PC-3 (cell line): ENCODE results near the gene NAT16. TPM values are rescaled to one million over a fixed set of nuclear protein-coding genes. Genes with fewer than 3 reads are reported as not detected.

ENCODE experiments used
- ATAC-seq: fragments of 200-7000 bp; cut with Tn5 transposase; 2 replicates; pipeline ENCODE4 v1.9.1; 2020; ENCODE audit warnings: mild to moderate bottlenecking, moderate library complexity
- BruUV-seq: library from RNA; stranded (reverse); fragments of 400-500 nt; replicated peaks from 2 replicates; lab custom pipeline; 2021; lab: Mats Ljungman, UMichigan
- CTCF ChIA-PET: fragments of 300-600 bp; sonication (Branson Sonifier 250); formaldehyde crosslinking; loops from one replicate; lab custom pipeline; 2022; ENCODE audit warnings: antibody characterized with exemption; lab: Charles Lee
- POLR2A ChIA-PET: fragments of 300-600 bp; sonication (Branson Sonifier 250); formaldehyde crosslinking; loops from one replicate; lab custom pipeline; 2022; ENCODE audit warnings: antibody characterized with exemption; ENCODE audit not compliant: unreplicated experiment; lab: Charles Lee
- DNase-seq: peaks from one replicate; pipeline ENCODE4 v3.0.0-alpha.2; 2015
- H2AFZ ChIP-seq: fragments of 300-600 bp; sonication (generic); 2 replicates; pipeline ENCODE4 v1.6.0; 2016; ENCODE audit warnings: antibody characterized with exemption, low read length
- H3F3A ChIP-seq: fragments of 300-600 bp; sonication (generic); one replicate; pipeline ENCODE4 v1.6.0; 2017; ENCODE audit warnings: antibody characterized with exemption, low read length, control low read depth, mild to moderate bottlenecking; ENCODE audit not compliant: unreplicated experiment
- H3K27ac ChIP-seq: fragments of 300-600 bp; sonication (generic); 2 replicates; pipeline ENCODE4 v1.5.1; 2016; ENCODE audit warnings: mild to moderate bottlenecking, low read length
- H3K27me3 ChIP-seq: fragments of 300-600 bp; sonication (generic); 2 replicates; pipeline ENCODE4 v1.6.1; 2016; ENCODE audit warnings: low read length, mixed read lengths
- H3K36me3 ChIP-seq: fragments of 300-600 bp; sonication (generic); 2 replicates; pipeline ENCODE4 v1.6.1; 2016; ENCODE audit warnings: low read depth, mixed run types, low read length, mixed read lengths
- H3K4me1 ChIP-seq: fragments of 300-600 bp; sonication (generic); 2 replicates; pipeline ENCODE4 v1.5.1; 2016; ENCODE audit warnings: low read length; ENCODE audit not compliant: insufficient read depth
- H3K4me2 ChIP-seq: fragments of 300-600 bp; sonication (generic); 2 replicates; pipeline ENCODE4 v1.6.0; 2016; ENCODE audit warnings: low read length
- H3K4me3 ChIP-seq: fragments of 300-600 bp; sonication (generic); 2 replicates; pipeline ENCODE4 v1.5.1; 2016; ENCODE audit warnings: mild to moderate bottlenecking, low read length, mixed read lengths
- H3K79me2 ChIP-seq: fragments of 300-600 bp; sonication (generic); 2 replicates; pipeline ENCODE4 v1.6.1; 2017; ENCODE audit warnings: low read length, mixed read lengths
- H3K9ac ChIP-seq: fragments of 300-600 bp; sonication (generic); 2 replicates; pipeline ENCODE4 v1.6.0; 2016; ENCODE audit warnings: mild to moderate bottlenecking, low read length
- H3K9me2 ChIP-seq: fragments of 300-600 bp; sonication (generic); replicated peaks from 2 replicates; pipeline ENCODE4 v1.6.1; 2016; ENCODE audit warnings: mixed run types, low read length, mixed read lengths
- H3K9me3 ChIP-seq: fragments of 300-600 bp; sonication (generic); 2 replicates; pipeline ENCODE4 v1.6.1; 2016; ENCODE audit warnings: low read length, mixed read lengths
- H4K20me1 ChIP-seq: fragments of 300-600 bp; sonication (generic); 2 replicates; pipeline ENCODE4 v1.6.1; 2016; ENCODE audit warnings: low read length, mixed read lengths
- CTCF ChIP-seq: fragments of 300-600 bp; sonication (generic); conservative IDR thresholded peaks from 2 replicates; pipeline ENCODE4 v1.5.1; 2017; ENCODE audit warnings: antibody characterized with exemption, low read depth, mild to moderate bottlenecking, low read length
- EZH2 ChIP-seq: fragments of 300-600 bp; sonication (generic); IDR thresholded peaks from one replicate; pipeline ENCODE4 v1.6.1; 2017; ENCODE audit warnings: antibody characterized with exemption, mild to moderate bottlenecking, low read length; ENCODE audit not compliant: unreplicated experiment
- EZH2phosphoT487 ChIP-seq: fragments of 300-600 bp; sonication (generic); IDR thresholded peaks from 2 replicates; pipeline ENCODE4 v1.6.1; 2018; ENCODE audit warnings: mild to moderate bottlenecking, antibody characterized with exemption, low read length, borderline replicate concordance
- intact Hi-C: fragments of 100-400 bp; cut with micrococcal nuclease; formaldehyde crosslinking; loops from 2 replicates; pipeline ENCODE4 v1.9.0; 2023
- total RNA-seq: library from RNA; depleted of rRNA; stranded (reverse); fragments of >200 nt; gene quantifications from 2 replicates; pipeline ENCODE4 v1.2.3, GENCODE V29; 2014

Gene NAT16
- total RNA-seq, 1 experiment from 2014 or later: 0.26 TPM

- no peaks in the 10 kb centered on the region for H3K9me3 ChIP-seq
- H3K36me3 ChIP-seq: peaks cover 9% of the 10 kb centered on the region; the same call in 1 of the 2 replicates
- no peak for DNase-seq
- no TSS peak for BruUV-seq
- ATAC-seq: no peak
- no peak overlapping the region for H3K4me3 ChIP-seq
- TF ChIP-seq CTCF (0 out of 2 replicates have a peak, but pooled peaks have one; percentile 16), EZH2phosphoT487 (no peak)
- ChIA-PET POLR2A (interaction anchor here (0.6 kb wide), 1 partner anchor 71 kb away, joined by 4 read pairs; no protein-coding TSS in a partner anchor), CTCF (interaction anchor here (0.6 to 1.3 kb wide), 3 partner anchors 12 to 36 kb away, joined by 3 to 19 read pairs (median 3); no protein-coding TSS in a partner anchor)
- intact Hi-C loops: no loop called here
- H3F3A ChIP-seq: no peaks in the 10 kb centered on the region
- H4K20me1 ChIP-seq: no peaks in the 10 kb centered on the region
- H3K9ac ChIP-seq: no peak overlapping the region
- peaks cover 47% of the 10 kb centered on the region for H3K4me1 ChIP-seq
- H3K4me2 ChIP-seq: peak overlapping the region; percentile 98; the same call in 1 of the 2 replicates
- peak overlapping the region; percentile 78 for H3K27ac ChIP-seq
- no peak overlapping the region for H2AFZ ChIP-seq
- H3K27me3 ChIP-seq: no peaks in the 10 kb centered on the region
- peaks cover 21% of the 10 kb centered on the region for H3K79me2 ChIP-seq
- H3K9me2 ChIP-seq: no peaks in the 10 kb centered on the region
Observed at GRCh38 chr7:101156277-101156676, 23.8 kb downstream of the NAT16 start.

GRCh38 chr7:101155303-101155702 lies 24.8 kb downstream of the NAT16 start:
- H3K9me2 ChIP-seq: no peaks in the 10 kb centered on the region
- peaks cover 21% of the 10 kb centered on the region for H3K79me2 ChIP-seq
- H3K36me3 ChIP-seq: peaks cover 9% of the 10 kb centered on the region; the same call in 1 of the 2 replicates
- H3K9ac ChIP-seq: peak overlapping the region; percentile 93
- TF ChIP-seq EZH2 (no peak), EZH2phosphoT487 (no peak), CTCF (no peak)
- TSS peak; percentile 35 for BruUV-seq
- no peaks in the 10 kb centered on the region for H4K20me1 ChIP-seq
- no peak for ATAC-seq
- H3K4me1 ChIP-seq: peaks cover 40% of the 10 kb centered on the region
- DNase-seq: no peak
- no peaks in the 10 kb centered on the region for H3K9me3 ChIP-seq
- peak overlapping the region; percentile 29; the same call in 1 of the 2 replicates for H3K27ac ChIP-seq
- peak overlapping the region; percentile 78 for H3K4me3 ChIP-seq
- no peaks in the 10 kb centered on the region for H3K27me3 ChIP-seq
- intact Hi-C loops: no loop called here
- ChIA-PET POLR2A (interaction anchor here (0.6 kb wide), 1 partner anchor 11 kb away, joined by 10 read pairs; no protein-coding TSS in a partner anchor), CTCF (interaction anchor here (0.6 to 0.7 kb wide), 2 partner anchors 12 to 54 kb away, joined by 3 to 11 read pairs; no protein-coding TSS in a partner anchor)
- H3K4me2 ChIP-seq: peak overlapping the region; percentile 98
- no peaks in the 10 kb centered on the region for H3F3A ChIP-seq
- H2AFZ ChIP-seq: peak overlapping the region; percentile 65; the same call in 1 of the 2 replicates

GRCh38 chr7:101154693-101155102 lies 25.4 kb downstream of the NAT16 start:
- peak overlapping the region; percentile 78 for H3K4me3 ChIP-seq
- peak overlapping the region; percentile 98 for H3K4me2 ChIP-seq
- H4K20me1 ChIP-seq: no peaks in the 10 kb centered on the region
- no peak for DNase-seq
- H3K27ac ChIP-seq: peak overlapping the region; percentile 29; the same call in 1 of the 2 replicates
- H3K79me2 ChIP-seq: peaks cover 21% of the 10 kb centered on the region
- peak overlapping the region; percentile 93 for H3K9ac ChIP-seq
- H3K4me1 ChIP-seq: peaks cover 34% of the 10 kb centered on the region
- POLR2A ChIA-PET: no interaction called here
- H3K36me3 ChIP-seq: peaks cover 9% of the 10 kb centered on the region; the same call in 1 of the 2 replicates
- CTCF ChIA-PET: interaction anchor here (0.7 kb wide), 1 partner anchor 11 kb away, joined by 3 read pairs; no protein-coding TSS in a partner anchor
- H3F3A ChIP-seq: no peaks in the 10 kb centered on the region
- TF ChIP-seq EZH2phosphoT487 (no peak), EZH2 (no peak), CTCF (no peak)
- no peaks in the 10 kb centered on the region for H3K9me3 ChIP-seq
- no peaks in the 10 kb centered on the region for H3K9me2 ChIP-seq
- H3K27me3 ChIP-seq: no peaks in the 10 kb centered on the region
- ATAC-seq: peak; percentile 43
- no TSS peak for BruUV-seq
- peak overlapping the region; percentile 65; the same call in 1 of the 2 replicates for H2AFZ ChIP-seq
- intact Hi-C loops: no loop called here
